GM20000 (cell line): Measurements from ENCODE around the gene ADD3.

Source experiments
- DNase-seq: peaks from one replicate; pipeline ENCODE4 v3.0.0; 2012; ENCODE audit warnings: low spot score
- TF ChIP-seq, protein P1 (sequence below): IDR thresholded peaks from 2 replicates; pipeline ENCODE4 v1.5.1; 2012; ENCODE audit warnings: mild to moderate bottlenecking, control low read depth; ENCODE audit errors: extremely low read depth, missing control alignments

ADD3 gene, protein sequence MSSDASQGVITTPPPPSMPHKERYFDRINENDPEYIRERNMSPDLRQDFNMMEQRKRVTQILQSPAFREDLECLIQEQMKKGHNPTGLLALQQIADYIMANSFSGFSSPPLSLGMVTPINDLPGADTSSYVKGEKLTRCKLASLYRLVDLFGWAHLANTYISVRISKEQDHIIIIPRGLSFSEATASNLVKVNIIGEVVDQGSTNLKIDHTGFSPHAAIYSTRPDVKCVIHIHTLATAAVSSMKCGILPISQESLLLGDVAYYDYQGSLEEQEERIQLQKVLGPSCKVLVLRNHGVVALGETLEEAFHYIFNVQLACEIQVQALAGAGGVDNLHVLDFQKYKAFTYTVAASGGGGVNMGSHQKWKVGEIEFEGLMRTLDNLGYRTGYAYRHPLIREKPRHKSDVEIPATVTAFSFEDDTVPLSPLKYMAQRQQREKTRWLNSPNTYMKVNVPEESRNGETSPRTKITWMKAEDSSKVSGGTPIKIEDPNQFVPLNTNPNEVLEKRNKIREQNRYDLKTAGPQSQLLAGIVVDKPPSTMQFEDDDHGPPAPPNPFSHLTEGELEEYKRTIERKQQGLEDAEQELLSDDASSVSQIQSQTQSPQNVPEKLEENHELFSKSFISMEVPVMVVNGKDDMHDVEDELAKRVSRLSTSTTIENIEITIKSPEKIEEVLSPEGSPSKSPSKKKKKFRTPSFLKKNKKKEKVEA

DNA sequence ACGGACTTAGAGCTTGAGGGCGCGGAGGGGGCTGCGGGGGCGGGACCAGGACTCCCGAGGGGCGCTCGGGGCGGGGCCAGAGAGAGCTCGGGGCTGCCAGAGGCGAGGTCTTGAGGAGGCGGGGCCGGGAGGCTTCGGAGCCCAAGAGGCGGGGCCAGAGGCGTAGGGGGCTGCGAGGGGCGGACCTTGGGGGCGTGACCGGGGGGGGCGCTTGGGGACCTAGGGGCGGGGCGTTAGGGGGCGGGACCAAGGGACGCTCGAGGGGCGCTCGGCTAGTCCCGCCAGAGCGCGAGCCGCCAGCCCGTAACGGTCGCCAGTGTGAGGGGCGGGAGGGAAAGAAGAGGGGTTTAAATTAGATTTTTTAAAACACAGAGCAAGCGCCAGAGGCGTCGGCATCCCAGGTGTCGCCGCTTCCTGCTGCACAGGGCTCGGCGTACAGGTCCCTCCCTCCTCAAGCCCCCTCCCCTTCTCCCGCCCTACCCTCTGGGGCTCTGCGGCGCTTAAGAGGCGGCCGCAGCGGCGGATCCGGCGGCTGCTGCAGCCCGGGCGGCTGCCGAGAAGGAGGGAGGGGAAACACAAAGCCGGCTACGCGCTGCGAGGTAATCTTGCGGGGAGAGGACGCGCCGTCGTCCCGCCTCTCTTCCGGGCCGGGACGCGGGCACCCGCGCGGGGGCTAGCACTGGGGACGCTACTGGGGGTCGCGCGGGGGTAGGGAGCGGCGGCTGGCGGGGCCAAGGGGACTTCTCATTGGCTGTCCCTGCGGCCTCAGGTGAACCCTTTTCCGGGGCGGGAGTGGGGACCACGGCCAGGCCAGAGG, at the start of gene ADD3:
TSS of gene ADD3 (plus strand) at position 284 of the 817 bp plus-strand sequence. CDS start 92,670 bp downstream, outside the sequence.
- DNase-seq = peak; percentile 98
- TF ChIP-seq, protein P1, sequence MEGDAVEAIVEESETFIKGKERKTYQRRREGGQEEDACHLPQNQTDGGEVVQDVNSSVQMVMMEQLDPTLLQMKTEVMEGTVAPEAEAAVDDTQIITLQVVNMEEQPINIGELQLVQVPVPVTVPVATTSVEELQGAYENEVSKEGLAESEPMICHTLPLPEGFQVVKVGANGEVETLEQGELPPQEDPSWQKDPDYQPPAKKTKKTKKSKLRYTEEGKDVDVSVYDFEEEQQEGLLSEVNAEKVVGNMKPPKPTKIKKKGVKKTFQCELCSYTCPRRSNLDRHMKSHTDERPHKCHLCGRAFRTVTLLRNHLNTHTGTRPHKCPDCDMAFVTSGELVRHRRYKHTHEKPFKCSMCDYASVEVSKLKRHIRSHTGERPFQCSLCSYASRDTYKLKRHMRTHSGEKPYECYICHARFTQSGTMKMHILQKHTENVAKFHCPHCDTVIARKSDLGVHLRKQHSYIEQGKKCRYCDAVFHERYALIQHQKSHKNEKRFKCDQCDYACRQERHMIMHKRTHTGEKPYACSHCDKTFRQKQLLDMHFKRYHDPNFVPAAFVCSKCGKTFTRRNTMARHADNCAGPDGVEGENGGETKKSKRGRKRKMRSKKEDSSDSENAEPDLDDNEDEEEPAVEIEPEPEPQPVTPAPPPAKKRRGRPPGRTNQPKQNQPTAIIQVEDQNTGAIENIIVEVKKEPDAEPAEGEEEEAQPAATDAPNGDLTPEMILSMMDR = no peak

DNA sequence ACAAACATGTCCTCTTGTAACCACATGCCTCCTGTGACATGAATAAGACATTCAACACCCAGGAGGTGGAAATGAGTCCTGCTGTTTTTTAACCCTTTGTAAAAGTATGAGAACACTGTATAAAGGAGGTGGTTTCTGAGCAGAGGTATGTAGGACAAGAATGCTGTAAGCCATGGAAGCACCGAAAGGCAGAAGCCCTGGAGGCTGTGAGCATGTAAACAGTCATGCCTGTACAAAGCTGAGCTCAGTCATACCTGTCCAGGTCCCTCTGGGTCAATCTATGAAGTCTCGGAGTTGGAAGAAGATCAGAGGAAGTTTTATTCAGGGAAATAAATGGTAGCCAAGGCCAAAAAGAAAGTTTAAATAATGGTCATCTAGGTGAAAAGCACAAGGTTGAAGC, 49.7 kb upstream of the ADD3 start:
- no peak for DNase-seq
- TF ChIP-seq, protein P1 = no peak

DNA sequence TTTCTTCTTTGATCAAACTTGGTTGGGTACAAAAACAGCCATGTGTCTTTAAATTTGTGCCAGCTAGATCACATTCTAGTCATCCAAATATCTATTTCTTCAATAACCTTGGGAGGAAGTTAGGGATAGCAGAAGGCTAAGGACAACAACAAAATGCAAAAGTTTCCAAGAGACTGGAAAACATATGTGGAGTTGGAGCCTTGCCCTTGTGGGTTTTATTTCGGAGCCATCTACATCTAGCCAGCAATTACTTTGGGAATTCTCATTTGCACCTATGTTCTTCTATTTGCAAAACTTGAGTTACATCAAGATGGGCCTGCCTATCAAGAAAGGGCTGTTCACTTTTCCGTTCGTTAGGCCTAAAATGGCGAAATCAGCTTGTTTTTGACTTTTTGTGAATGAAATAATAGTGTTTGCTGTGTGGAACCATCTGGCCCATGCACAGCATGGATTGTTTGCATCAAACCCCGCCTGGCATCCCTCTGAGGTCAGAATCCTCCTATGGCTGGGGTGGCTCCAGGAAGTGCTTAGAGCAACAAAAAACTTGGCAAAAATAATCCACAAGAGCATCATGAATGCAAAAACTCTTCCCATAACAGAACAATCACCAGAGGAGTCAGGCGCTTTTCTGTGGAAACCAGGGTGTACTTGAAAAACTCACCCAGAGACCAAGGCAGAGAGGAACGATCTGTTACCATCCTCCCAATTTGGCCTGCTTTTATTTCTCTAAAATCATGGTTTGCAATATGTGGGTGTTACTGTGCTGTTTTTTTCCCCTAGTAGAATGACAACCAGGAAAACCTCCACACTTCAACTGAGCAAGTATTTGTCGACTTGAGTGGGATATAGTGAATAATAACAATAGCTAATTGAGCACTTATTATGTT, 48.3 kb upstream of the ADD3 start:
- TF ChIP-seq, protein P1 = no peak
- no peak for DNase-seq

DNA sequence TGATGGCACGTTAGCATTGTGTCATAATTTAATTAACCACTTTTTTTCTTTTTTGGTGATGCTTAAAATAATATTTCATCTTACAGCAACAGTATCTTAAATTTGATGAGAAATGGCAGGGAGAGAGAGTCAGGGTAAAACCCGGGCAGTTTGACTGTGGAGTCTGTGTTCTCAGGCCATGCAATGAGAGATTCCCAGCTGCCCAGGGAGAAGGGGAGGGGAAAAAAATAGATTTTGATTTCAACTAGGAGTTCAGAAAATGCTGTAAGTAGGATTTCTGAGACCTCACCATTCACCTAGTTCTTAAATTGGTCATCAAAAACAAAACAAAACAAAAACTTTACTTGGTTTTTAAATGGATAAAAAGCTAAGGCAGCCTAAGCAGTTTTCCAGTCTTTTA, 47.1 kb upstream of the ADD3 start:
- TF ChIP-seq, protein P1 = no peak
- no peak for DNase-seq

DNA sequence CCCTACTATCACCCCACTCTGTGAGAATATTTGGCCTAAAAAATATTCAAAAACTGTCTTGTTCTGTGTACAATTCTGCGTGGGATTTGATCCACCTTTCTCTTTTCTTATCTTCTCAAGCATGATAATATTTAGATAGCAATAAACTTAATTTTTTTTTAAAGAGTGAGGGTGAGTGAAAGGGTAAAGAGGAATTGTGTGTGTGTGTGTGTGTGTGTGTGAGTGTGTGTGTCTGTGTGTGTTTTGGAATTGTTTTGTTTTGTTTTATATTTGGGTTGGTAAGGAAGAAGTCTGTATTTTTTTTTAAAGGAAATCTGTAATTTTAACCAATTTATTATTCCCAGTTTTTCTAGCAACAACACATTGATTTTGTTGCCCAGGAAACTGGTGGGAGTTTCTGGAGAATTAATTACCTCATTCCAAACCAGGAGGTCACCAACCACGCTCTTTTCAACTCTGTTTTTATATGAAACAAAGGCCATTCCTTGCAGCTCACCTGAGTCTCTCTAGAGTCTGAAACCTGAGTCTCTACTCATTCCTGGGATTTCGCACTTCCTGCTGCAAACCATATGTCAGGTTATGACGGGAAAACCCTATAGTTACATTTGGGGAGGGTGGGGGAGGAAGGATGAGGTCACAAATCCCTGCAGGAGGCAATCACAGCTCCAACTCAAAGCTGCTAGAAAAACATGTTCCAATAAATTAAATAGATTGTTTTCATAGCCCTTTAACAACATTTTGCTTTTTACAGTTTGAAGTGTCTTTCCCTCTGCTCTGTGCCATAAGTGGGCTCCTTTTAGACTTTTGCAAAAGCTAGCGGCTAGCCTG, 46.4 kb upstream of the ADD3 start:
- TF ChIP-seq, protein P1 = no peak
- DNase-seq = no peak

DNA sequence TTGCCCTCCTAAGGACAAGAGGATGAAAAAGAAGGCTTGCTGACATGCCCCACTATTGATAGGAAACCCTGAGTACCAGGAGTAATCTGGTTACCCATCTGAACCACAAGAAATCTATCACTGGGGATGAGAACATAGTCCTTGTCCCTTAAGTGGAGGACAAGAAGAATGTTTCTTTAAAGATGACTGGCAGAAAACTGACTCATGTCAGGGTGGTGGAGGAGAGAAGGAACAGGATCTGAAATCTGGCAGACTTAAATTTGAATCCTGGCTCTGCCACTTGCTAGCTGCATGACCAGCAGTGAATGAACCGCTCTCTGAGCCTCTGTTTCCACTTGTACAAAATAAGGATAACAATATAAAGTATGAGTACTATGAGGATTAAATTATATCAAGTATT, 45.5 kb upstream of the ADD3 start:
- TF ChIP-seq, protein P1 = no peak
- no peak for DNase-seq
